Stimulated activated CD8-positive, alpha-beta memory T cell treated with anti-CD3 and anti-CD28 coated beads, Interleukin-12 subunit alpha, Interleukin-12 subunit beta, amount 100 ng/mL, for 24 hours (primary cell): ENCODE measurements around the gene ORMDL3.
A peak's percentile ranks its signal among the peaks of the same experiment; 100 is the strongest.

Experiments used
- DNase-seq: peaks from one replicate; pipeline ENCODE4 v3.0.0-alpha.2; 2020; ENCODE audit errors: extremely low read depth

Gene ORMDL3, protein sequence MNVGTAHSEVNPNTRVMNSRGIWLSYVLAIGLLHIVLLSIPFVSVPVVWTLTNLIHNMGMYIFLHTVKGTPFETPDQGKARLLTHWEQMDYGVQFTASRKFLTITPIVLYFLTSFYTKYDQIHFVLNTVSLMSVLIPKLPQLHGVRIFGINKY

DNA sequence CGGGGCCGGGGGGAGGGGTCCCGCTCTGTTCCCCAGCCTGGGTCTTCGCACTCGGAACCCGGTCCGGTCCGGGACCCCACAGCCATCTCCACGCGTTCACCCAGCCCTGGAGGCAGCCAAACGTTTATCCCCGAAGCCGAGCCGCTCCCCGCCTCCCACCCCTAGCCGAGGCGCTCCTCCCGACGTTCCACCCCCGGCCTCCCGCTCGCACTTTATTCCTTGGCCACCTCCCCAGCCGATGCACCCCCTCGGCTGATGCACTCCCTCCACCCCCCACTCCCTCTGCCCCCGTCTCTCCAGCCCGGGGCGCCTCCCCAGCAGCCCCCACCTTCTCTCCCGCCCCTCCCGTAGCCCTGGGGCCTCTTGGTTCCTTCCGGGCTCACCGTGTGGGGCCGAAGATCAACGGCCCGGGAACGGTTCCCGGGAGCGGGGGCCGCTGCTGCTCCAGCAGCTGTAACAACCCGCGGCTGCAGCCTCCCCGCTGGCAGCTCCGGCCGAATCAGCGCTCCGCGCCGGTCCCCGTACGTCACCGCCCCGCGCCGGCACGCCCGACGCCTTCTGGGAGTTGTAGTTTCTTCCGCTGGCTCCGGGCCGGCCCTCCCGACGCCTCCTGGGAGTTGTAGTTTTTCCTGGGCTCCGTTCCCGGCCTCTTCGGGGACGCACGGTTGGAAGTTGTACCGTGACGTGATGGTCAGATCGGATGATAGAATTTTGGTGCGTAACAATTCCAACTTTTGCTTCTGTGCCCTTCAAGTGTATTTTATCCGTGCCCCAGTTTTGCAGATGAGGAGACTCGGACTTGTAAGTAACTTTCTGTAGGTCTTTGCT, at the start of gene ORMDL3, which contains the start of gene LRRC3C:
ORMDL3 (minus strand) TSS at position 501 of the 828 bp plus-strand sequence. CDS start 3,398 bp downstream, outside the sequence.
LRRC3C (plus strand) TSS at position 632 of the 828 bp plus-strand sequence. CDS start 13,792 bp downstream, outside the sequence.
- peak; percentile 77 for DNase-seq

DNA sequence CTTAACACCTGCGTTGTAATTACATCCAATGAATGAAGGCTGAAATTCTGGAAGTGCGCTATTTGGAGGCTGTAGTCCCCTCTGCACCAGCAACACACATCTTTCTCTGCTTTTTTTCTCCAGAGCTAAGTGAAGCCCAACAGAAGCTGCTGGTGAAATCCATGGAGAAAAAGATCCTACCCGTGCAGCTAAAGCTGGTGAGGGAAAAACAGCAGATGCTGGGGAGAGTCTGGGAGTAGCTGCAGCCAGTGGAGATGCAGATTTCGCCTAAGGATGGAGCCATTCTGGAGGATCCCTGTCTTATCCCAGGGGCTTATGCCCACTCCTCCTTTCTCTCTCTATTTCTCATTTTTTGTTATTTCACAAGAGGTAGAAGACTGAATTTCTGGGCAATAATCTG, 48.4 kb upstream of the ORMDL3 start:
- DNase-seq, result no peak

DNA sequence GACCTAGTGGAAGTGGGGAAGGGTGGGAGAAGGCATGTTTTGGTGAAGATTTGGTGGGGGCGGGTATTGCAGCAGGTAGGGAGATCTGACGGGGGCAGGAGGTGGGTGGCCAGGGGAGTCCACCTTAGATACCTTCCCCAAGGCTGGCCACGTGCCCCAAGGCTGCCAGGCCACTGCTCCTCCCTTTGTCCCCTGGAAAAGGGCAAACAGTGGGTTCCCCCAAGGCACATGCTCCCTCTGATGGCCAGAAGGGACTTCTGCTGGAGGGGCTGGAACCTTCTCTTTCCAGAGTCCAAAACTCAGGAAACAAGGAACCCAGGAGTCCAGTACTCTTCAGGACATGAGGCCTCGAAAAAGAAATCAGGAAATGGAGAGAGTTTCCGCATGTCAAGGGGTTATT, 47.0 kb upstream of the ORMDL3 start:
- no peak for DNase-seq

DNA sequence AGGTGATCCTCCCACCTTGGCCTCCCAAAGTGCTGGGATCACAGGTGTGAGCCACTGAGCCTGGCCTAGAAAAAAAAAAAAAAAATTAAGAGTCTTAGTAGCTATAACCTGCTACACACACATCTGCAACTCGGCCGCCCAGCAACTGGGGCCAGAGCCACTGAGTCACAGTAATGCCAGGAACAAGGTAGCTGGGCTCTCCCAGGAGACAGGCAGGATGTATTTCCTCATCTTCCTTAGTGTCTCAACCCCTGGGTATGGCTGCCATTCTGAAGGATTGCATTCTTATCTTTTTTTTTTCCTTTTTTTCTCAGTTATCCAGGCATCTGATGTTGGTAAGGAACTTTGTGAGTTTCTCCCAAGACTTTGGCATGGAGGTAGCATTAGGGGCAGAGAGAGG, 46.1 kb upstream of the ORMDL3 start:
- DNase-seq, result no peak

DNA sequence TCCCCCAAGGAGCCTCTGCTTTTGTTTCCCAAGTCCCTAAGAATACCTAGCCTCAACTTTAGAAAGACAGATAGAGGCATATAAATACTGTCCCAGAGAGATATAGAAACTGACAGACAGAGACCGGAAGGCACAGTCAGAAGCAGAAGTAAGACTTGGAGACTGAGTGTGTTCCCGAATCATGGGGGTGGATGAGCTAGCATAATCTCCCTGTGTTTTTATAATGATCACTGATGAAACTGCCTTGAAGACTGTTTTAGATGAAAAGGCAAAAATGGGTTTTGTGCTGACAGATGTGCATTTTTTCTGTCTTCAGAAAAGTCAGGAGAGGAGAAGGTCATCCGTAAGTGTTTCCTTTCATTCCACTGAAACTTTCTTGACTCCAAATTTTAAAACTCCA, 44.9 kb upstream of the ORMDL3 start:
- DNase-seq, result no peak

DNA sequence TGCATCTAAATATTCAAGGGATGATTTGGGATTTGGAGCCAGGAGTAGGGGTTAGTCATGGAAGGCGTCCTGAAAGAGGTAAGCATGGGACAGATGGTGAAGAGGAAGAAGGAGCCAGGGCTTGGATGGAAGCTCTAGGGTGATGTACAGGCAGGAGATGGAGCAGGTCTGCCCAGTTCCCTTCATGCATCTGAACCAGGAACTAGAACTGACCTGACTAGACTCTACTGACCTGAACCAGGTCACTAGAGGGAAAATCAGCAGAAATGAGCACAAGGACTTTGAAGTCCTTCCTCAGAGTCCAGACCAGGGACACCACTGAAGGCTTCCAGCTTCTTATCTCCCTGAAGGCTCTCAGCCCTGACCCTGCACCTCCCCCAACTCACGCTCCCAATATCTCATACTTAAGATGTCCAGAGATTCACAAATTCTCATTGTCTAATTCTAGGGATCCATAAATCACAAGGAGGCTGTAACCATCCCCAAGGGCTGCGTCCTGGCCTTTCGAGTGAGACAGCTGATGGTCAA, 43.7 kb upstream of the ORMDL3 start:
- DNase-seq, result no peak

DNA sequence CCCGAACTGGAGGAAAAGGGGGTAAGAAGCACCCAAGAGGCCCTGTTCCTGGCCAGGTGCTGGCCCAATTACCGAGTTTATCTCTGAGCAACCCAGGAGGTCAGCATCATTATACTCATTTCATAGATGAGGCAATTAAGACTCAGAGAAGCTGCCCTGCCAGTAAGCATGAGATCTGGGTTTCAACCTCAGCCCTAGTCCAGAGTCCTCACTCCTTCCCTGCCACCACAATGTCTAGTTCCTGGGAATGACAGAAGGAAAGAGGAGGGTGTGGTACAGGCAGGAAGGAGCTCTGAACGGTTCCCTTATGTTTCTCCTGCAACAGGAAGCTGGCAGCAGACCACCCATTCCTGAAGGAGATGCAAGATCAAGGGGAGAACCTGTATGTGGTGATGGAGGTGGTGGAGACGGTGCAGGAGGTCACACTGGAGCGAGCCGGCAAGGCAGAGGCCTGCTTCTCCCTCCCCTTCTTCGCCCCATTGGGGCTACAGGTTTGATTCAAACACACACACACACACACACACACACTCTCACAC, 42.8 kb upstream of the ORMDL3 start:
- DNase-seq, result no peak

DNA sequence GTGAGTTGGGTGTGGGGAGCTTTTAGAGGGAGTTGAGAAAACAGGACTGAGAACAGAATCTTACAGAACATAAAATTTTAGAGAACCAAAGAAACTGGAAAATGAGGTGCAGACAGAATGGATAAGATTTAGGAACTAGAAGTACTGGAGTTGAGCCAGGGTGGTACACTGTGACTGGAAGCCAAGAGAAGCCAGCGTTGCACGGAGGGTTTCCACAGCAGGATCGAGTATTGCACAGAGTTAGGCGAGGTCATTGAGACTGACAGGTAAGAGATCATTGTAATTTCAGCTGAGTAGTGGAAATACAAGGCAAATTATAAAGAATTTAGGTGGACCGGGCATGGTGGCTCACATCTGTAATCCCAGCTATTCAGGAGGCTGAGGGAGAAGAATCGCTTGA, 42.0 kb upstream of the ORMDL3 start:
- no peak for DNase-seq

DNA sequence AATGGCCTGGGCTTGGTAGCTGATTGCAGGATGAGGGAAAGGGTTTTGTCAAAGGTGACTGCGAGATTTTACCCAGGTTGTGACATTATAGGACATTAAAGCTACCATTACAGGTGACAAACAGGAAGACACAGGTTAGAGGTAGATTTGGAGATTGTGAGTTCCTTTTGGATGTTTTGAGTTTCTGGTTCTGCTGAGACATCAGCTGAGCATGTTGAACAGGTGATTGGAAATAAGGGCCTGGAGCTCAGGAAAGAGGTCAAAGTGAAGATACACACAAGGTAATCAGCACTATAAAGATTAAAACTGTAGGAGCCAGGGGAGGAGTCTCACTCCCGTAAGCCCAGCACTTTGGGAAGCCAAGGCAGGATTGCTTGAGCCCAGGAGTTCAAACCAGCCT, 41.4 kb upstream of the ORMDL3 start:
- DNase-seq, result no peak

DNA sequence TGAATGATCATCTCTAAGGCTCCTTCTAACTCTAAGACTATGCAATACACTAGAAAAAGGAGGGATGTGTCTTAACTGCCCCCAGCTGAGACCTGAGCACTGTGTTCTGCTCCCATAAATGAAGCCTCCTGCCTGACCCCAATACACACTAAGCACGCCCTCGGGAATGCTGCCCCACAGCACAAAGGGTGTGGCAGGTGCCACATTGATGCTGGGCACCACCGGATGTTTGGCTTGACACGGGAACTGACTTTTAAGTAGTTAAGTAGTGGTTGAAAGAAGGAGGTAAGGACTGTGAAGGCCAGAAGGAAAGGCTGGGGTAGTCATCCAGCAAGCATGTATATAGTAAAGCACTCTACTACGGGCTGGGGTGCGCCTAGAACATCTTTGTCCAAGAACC, 39.4 kb upstream of the ORMDL3 start:
- DNase-seq, result no peak

DNA sequence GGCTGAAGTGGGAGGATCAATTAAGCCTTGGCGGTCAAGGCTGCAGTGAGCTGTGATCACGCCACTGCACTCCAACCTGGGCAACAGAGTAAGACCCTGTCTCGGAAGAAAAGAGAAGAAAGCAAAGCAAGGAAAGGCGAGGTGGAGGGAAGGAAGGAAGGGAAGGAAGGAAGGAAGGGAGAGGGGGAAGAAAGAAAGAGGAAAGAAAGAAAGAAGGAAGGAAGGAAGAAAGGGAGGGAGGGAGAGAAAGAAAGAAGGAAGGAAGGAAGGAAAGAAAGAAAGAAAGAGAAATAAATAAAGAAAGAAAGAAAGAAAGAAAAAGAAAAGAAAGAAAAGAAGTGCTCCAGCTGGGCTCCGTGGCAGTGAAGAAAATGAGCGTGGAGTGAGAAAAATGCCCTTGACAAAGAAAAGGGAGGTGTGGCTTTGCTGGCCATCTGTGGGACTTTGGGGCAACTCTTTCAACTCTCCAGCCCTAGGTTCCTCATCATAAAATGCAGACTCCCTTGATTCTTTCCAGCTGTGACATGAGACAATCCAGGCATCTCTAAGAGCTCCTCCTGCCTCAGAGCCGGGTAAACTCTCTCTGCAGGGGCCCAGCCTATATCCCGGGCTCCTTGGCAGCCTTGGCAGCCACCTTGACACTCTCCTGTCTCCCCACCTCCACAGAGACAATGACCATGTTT, 37.8 kb upstream of the ORMDL3 start:
- DNase-seq, result no peak

DNA sequence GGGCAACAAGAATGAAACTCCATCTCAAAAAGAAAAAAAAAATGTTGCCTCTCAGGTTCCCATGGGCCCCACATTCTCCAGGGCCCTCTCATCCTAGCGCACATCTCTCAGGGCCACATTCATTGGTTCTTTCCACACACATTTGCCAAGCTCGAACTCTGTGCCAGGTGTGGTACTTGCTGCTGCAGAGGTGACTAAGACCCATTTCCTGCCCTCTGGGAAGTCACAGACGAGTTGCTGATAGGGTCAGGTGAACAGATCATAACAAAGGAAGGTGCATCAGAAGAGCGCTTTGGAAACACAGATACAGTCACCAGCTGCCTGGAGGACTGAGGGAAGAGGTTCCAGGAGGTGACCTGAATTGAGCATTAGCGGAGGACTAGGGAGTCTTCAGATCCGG, 36.4 kb upstream of the ORMDL3 start:
- no peak for DNase-seq

DNA sequence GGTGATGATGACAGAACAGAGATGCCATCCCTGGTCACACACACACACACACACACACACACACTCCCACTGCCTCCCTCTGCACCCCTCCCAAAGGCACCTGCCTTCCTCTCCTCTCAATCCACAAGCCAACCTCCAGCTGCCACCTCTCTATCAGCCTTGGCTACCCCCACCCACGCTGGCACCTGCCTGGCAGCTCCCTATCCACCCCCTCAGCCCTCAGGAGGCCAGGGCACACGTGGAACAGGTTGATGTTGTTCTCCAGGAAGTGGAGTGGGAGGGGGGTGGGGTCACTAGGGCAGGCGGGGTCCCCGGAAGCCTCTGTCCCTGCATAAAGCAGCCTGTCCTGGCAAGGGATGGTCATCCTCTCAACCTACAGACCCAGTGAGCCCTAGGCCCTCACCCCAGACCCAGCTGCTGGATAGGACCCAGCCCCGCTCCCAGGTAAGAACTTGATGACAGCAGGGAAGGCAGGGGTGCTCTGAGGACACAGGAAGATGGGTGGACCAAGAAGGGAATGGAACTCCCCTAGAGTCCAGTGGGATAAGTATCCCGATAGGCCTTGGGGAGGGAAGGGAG, 35.3 kb upstream of the ORMDL3 start, which contains the start of gene GSDMA:
GSDMA (plus strand) TSS at position 363 of the 579 bp plus-strand sequence. CDS start 2,684 bp downstream, outside the sequence.
- DNase-seq, result no peak

DNA sequence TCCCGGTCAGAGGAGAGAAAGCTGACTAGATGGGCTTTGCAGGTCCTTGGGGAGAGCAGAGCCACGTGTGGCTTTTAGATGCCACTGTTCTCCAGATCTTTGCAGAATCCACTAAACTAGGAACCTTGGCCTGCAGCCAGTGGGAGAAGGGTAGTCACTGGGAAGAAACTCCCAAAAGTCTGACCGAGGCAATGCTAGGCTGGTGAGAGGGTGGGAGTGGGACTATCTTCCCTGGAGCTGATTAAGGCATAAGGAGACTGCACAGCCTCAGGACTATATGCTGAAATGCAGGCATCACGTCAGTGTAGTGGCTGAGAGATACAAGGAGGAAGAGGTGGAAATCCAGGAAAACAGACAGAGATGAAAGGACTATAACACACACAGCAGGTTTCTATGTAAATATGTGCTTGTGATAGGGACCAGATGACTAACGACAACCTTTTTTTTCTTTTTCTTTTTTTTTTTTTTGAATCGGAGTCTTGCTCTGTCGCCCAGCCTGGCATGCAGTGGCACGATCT, 33.2 kb upstream of the ORMDL3 start:
- no peak for DNase-seq

DNA sequence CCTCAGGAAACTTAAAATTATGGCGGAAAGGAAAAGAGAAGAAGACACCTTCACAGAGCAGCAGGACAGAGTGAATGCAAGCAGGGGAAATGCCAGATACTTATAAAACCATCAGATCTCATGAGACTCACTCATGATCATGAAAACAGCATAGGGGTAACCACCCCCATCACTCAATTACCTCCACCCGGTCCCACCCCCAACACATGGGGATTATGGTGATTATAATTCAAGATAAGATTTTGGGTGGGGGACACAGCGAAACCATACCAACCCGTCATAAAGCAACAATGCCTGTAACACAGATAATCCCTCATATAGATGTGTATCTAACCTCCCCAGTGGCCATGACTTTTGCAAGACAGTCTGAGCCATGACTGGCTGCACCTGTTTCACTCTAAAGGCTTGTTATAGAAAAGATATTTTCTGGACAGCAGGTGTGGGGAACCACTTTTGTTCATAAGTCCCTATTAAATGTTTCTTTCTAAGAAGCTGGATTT, 28.4 kb upstream of the ORMDL3 start:
- DNase-seq, result no peak

DNA sequence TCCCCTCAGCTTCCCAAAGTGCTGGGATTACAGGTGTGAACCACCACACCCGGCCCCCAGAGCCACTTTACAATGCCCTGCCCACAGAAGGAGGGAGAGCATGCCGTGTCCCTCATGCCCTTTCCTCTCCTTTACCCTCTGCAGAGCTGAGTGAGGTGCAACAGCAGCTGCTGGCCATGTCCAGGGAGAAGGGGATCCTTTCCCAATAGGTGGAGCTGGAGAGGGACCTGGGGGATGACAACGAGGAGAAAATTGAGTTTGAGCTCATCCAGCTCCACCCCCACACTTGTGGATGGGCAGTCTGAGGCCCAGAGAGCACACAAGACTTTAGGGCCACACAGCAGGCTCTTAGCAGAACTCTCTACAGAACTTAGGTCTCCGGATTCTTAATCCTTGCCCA, 27.5 kb upstream of the ORMDL3 start:
- DNase-seq, result no peak

DNA sequence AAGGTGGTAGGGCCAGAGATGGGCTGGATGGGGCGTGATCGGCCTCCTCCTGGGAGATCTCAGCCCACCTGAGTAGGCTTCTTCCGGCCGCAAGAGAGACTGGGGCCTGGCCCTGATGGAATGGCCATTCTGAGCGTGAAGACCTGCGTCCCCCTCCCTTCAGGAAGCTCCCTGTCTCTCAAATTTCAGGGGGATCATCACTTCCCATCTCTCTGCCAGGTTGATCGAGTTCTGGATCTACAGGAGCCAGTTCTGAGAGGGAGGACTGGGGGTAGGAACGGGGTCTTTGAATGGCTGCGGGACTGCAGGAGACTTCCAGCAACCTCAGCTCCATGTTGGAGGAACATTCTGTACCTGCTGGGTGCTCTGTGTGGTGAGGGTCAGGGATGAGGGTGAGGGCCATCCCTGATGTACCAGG, 26.1 kb upstream of the ORMDL3 start:
- DNase-seq, result no peak

DNA sequence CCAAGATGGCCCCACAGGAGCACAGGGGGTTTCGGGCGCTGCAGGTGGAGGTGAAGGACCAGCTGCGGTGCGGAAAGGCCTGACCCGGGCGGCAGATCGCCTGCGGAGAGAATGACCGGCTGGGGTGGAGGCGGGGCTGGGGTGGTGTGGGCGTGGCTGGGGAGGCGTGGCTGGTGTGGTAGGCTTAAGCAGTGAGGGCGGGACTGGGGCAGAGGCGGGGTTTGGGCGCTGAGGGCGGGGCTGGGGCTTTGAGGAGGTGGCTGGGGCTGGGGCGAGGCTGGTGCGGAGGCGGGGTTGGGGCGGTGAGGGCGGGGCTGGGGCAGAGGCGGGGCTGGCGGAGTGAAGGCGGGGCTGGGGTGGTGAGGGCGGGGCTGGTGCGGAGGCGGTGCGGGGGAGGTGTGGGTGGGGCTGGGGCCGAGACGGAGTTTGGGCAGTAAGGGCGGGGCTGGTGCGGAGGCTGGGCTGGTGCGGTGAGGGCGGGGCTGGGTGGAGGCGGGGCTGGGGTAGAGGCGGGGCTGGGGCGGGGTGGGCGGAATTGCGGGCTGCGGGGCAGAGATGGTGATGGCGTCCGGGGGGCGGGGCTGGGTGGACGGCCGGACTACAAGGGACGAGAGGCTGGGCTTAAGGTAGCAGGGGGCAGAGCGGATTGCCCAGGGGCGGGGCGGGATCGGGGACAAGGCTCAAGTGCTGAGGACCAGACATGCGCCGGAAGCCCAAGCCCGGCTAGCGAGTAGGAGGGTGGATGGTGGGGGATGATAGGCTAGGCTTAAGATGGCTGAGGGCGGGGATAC, 25.5 kb upstream of the ORMDL3 start:
- peak; percentile 80 for DNase-seq

DNA sequence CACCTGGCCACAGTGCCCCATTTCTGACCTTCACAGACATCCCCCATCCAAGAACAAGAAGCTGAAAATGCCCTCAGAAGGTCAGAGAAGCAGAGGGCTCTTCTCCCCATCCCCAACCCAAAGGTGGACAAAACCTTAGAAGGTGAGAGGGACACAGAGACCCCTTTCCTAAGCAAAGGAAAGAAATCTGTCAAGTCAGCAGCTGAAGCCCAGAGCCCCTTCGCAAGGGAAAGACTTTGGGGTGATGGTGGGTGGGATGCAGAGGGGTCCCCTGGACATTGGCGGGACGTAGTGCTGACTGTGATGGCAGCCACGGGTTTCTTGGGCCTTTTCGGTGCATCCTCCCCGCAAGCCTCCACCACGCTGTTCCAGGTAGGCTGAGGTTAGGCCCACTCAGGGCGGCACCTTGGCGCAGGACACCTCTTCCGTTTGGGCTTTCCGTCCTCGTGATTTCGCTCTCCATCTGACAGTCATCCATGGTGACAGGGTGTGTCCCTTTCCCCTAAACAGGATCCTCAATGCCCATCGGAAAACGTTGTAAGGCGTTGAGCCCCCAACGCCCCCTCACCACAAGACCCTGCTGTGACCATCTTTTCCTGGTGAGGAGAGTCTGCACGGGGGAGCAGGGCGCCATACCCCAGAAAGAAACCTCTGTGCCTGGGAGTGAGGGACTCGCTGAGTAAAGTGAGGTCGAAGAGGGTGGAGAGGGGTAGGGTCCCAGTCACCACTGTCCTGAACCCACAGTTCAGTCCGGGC, 24.7 kb upstream of the ORMDL3 start:
- DNase-seq, result no peak

DNA sequence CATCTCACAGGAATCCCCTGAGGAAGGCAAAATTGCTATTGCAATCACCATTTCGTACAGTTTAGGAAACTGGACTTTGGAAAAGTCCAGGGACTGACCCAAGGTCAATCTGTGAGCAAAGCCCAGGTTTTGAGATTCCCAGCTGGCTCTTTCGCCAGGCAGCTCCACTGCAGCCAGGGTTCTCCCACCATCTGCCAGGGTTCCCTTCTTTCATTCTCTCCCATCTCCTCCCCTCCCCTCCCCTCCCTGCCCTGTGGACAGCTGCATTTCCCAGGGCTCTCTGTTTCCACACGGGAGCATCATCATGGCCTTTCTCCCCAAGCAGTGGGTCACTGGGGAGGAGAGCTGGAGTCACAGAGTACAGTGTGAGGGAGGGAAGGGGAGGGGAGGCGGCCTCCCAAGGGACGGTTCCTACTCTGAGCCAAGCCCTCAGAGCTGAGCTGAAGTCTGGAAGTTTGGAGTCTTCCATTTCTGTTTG, 23.5 kb upstream of the ORMDL3 start:
- no peak for DNase-seq
